NCI-H2171 (cell line): ENCODE measurements around the gene MIB2.
"Not testable (repeated sequence)": the region's sequence is repeated elsewhere in the genome, so short reads cannot be mapped to it uniquely, and the experiment has no call there.

ENCODE experiments used
- DNase-seq: peaks from one replicate; lab custom pipeline; 2025; lab: John Stamatoyannopoulos, UW

MIB2 gene

GRCh38 chr1:1615256-1616044 lies at the start of gene MIB2:
TSS of gene MIB2 (plus strand) at chr1:1615500. CDS start at chr1:1623453, 7,953 bp downstream.
- peak; percentile 98 for DNase-seq

- DNase-seq, result no peak
These were observed 48.0 kb upstream of the MIB2 start for GRCh38 chr1:1567152-1567875.

GRCh38 chr1:1567891-1568291 lies 47.4 kb upstream of the MIB2 start:
- no peak for DNase-seq

- no peak for DNase-seq
These were observed 46.0 kb upstream of the MIB2 start for GRCh38 chr1:1569341-1569740.

GRCh38 chr1:1573843-1574720 lies 41.2 kb upstream of the MIB2 start:
- DNase-seq, result peak; percentile 80

GRCh38 chr1:1574721-1575537 lies 40.4 kb upstream of the MIB2 start, which contains the start of gene SSU72:
TSS of gene SSU72 (minus strand) at chr1:1574863. CDS start at chr1:1574557, 306 bp downstream.
- DNase-seq, result peak; percentile 92

GRCh38 chr1:1577367-1578011 lies 37.8 kb upstream of the MIB2 start:
- peak; percentile 17 for DNase-seq

GRCh38 chr1:1578371-1578940 lies 36.8 kb upstream of the MIB2 start:
- DNase-seq, result no peak

- DNase-seq, result no peak
These were observed 32.5 kb upstream of the MIB2 start for GRCh38 chr1:1582585-1583346.

- DNase-seq, result no peak
These were observed 31.8 kb upstream of the MIB2 start for GRCh38 chr1:1583347-1584010.

GRCh38 chr1:1591452-1591851 lies 23.8 kb upstream of the MIB2 start:
- no peak for DNase-seq

GRCh38 chr1:1593834-1594601 lies 21.3 kb upstream of the MIB2 start:
- no peak for DNase-seq

GRCh38 chr1:1594602-1595260 lies 20.6 kb upstream of the MIB2 start:
- DNase-seq, result peak; percentile 19

- DNase-seq, result not testable (repeated sequence)
These were observed 20.0 kb upstream of the MIB2 start for GRCh38 chr1:1595341-1595740.

GRCh38 chr1:1596493-1597274 lies 18.6 kb upstream of the MIB2 start:
- no peak for DNase-seq

GRCh38 chr1:1597275-1597930 lies 17.9 kb upstream of the MIB2 start:
- peak; percentile 12 for DNase-seq
